HepG2 (cell line): ENCODE data around the gene TLR6. TPM values are rescaled to one million over a fixed set of nuclear protein-coding genes. Genes with fewer than 3 reads are reported as not detected.
A peak's percentile ranks its signal among the peaks of the same experiment; 100 is the strongest.

Experiments
- ATAC-seq: fragments of 200-7000 bp; cut with Tn5 transposase; 3 replicates; pipeline ENCODE4 v1.9.1; 2020; ENCODE audit warnings: mild to moderate bottlenecking, moderate library complexity
- BruUV-seq: library from RNA; stranded (reverse); fragments of 400-500 nt; replicated peaks from 2 replicates; lab custom pipeline; 2021; lab: Mats Ljungman, UMichigan
- CTCF ChIA-PET: fragments of 300-600 bp; formaldehyde crosslinking; extraction: SDS; loops from one replicate; lab custom pipeline; 2021; ENCODE audit warnings: low total read pairs, inconsistent platforms, low intra/inter-chr PET ratio; lab: Yijun Ruan, JAX
- POLR2A ChIA-PET: fragments of 350-600 bp; sonication (Branson Sonifier 250); formaldehyde crosslinking; loops from one replicate; lab custom pipeline; 2020; ENCODE audit warnings: antibody characterized with exemption, inconsistent platforms; lab: Yijun Ruan, JAX
- DNase-seq: peaks from one replicate; pipeline ENCODE4 v3.0.0-alpha.2; 2015; ENCODE audit warnings: low spot score
- FAIRE-seq: peaks from 3 replicates; lab custom pipeline; 2011; peaks lifted over from hg19 to GRCh38; lab: Jason Lieb, UNC
- H2AFZ ChIP-seq: one replicate; pipeline ENCODE4 v1.6.1; 2011; ENCODE audit warnings: low read length, inconsistent platforms
- H3K27ac ChIP-seq: fragments of 300-600 bp; 3 replicates; pipeline ENCODE4 v1.8.0; 2011; ENCODE audit warnings: mixed run types, mild to moderate bottlenecking, mixed read lengths, low read length, inconsistent platforms; ENCODE audit not compliant: insufficient read depth; ENCODE audit errors: extremely low read length
- H3K27me3 ChIP-seq, 2 experiments: fragments of 200-600 bp in 1 of 2; 2 replicates in 1 of 2; 3 replicates in 1 of 2; pipeline versions ENCODE4 v1.6.0 to v1.8.0; 2011; ENCODE audit warnings: low read length in 2 of 2, mild to moderate bottlenecking in 2 of 2, moderate library complexity in 2 of 2, inconsistent platforms in 1 of 2; ENCODE audit not compliant: insufficient read depth in 2 of 2, control insufficient read depth in 1 of 2
- H3K36me3 ChIP-seq, 2 experiments: fragments of 200-600 bp in 1 of 2; replicated peaks in 1 of 2; 2 replicates in 1 of 2; 3 replicates in 1 of 2; pipeline versions ENCODE4 v1.5.1 to v1.8.0; 2011; ENCODE audit warnings: low read length in 2 of 2, inconsistent platforms in 1 of 2; ENCODE audit not compliant: insufficient read depth in 2 of 2, control insufficient read depth in 1 of 2
- H3K4me1 ChIP-seq: 2 replicates; pipeline ENCODE4 v1.5.1; 2012; ENCODE audit warnings: low read length, inconsistent platforms; ENCODE audit not compliant: insufficient read depth
- H3K4me2 ChIP-seq: 2 replicates; pipeline ENCODE4 v1.6.0; 2011; ENCODE audit warnings: low read depth, low read length, inconsistent platforms
- H3K4me3 ChIP-seq, 3 experiments: fragments of 200-600 bp in 1 of 3; sonication (generic), shearing (Covaris generic) in 1 of 3; replicated peaks in 1 of 3; 2 replicates each; pipeline ENCODE4 v1.5.1; 2011 to 2016; ENCODE audit warnings: low read length in 3 of 3, inconsistent platforms in 2 of 3, low read depth in 2 of 3, mild to moderate bottlenecking in 2 of 3, control low read depth in 1 of 3, mixed read lengths in 1 of 3; ENCODE audit not compliant: insufficient read depth in 1 of 3
- H3K79me2 ChIP-seq: one replicate; pipeline ENCODE4 v1.6.1; 2011; ENCODE audit warnings: low read length, inconsistent platforms; ENCODE audit not compliant: insufficient read depth
- H3K9ac ChIP-seq: 2 replicates; pipeline ENCODE4 v1.6.0; 2011; ENCODE audit warnings: mild to moderate bottlenecking, low read depth, low read length, inconsistent platforms; ENCODE audit not compliant: insufficient read depth
- H3K9me3 ChIP-seq: 2 replicates; pipeline ENCODE4 v1.5.1; 2012; ENCODE audit warnings: mild to moderate bottlenecking, low read length
- H4K20me1 ChIP-seq: 2 replicates; pipeline ENCODE4 v1.6.0; 2011; ENCODE audit warnings: inconsistent platforms, mild to moderate bottlenecking, low read length, moderate library complexity; ENCODE audit not compliant: insufficient read depth
- CEBPB ChIP-seq: IDR thresholded peaks from 2 replicates; pipeline ENCODE4 v1.6.1; 2011; ENCODE audit warnings: low read depth, low read length, improper control_type of control experiment, borderline replicate concordance
- CEBPG ChIP-seq: IDR thresholded peaks from 2 replicates; pipeline ENCODE4 v1.6.1; 2016
- CREM ChIP-seq, 2 experiments: sonication (generic) in 1 of 2; formaldehyde crosslinking in 1 of 2; IDR thresholded peaks; 2 replicates each; pipeline versions ENCODE4 v1.4.0 to v1.6.1; 2016 to 2020; ENCODE audit warnings: antibody characterized with exemption in 1 of 2, mild to moderate bottlenecking in 1 of 2, missing genetic modification reagents in 1 of 2
- FOSL2 ChIP-seq: sonication (generic); formaldehyde crosslinking; IDR thresholded peaks from 2 replicates; pipeline ENCODE4 v1.4.0; 2020; ENCODE audit warnings: missing genetic modification reagents
- GATAD2A ChIP-seq: IDR thresholded peaks from 2 replicates; pipeline ENCODE4 v1.6.1; 2016
- JUNB ChIP-seq: sonication (generic); formaldehyde crosslinking; IDR thresholded peaks from 2 replicates; pipeline ENCODE4 v1.8.0; 2022; ENCODE audit warnings: missing genetic modification reagents, mild to moderate bottlenecking, borderline replicate concordance
- ZNF124 ChIP-seq: sonication (generic); formaldehyde crosslinking; IDR thresholded peaks from 2 replicates; pipeline ENCODE4 v1.4.0; 2020; ENCODE audit warnings: missing genetic modification reagents
- ZNF335 ChIP-seq: sonication (generic); formaldehyde crosslinking; IDR thresholded peaks from 2 replicates; pipeline ENCODE4 v1.4.0; 2020; ENCODE audit warnings: missing genetic modification reagents
- WGBS: methylation state at CpG from one replicate; pipeline ENCODE4 v1.1.6; 2017; ENCODE audit warnings: low lambda C conversion rate; 5-methylcytosine and 5-hydroxymethylcytosine counted together
- in situ Hi-C: cut with HindIII; loops from 2 replicates; pipeline ENCODE4 v1.10.0; 2017; ENCODE audit warnings: low pct_unique_long_range_greater_than_20kb; ENCODE audit not compliant: extremely low pct_ligation_motif_present
- intact Hi-C: fragments of 100-400 bp; cut with micrococcal nuclease; formaldehyde crosslinking; loops from one replicate; pipeline ENCODE4 v1.10.0; 2022; ENCODE audit not compliant: unreplicated experiment
- polyA plus RNA-seq, 8 experiments: library from polyadenylated mRNA; depleted of rRNA in 3 of 8; stranded (reverse) in 7 of 8; unstranded in 1 of 8; fragments of >200 nt; fragmentation: Illumina TruSeq in 4 of 8; extraction: Trizol in 4 of 8; gene quantifications; 2 replicates each; pipeline versions ENCODE4 v1.2.1 to v1.2.3, GENCODE V29; 2011 to 2016; ENCODE audit warnings: low read depth in 4 of 8, missing spikeins in 1 of 8, mixed read lengths in 1 of 8; ENCODE audit not compliant: insufficient read depth in 1 of 8
- total RNA-seq, 5 experiments: library from RNA; depleted of rRNA; stranded (reverse); fragments of >200 nt; fragmentation: Illumina TruSeq; extraction: Trizol; gene quantifications; 2 replicates each; pipeline ENCODE4 v1.2.3, GENCODE V29; 2016; ENCODE audit warnings: low read depth in 1 of 5
- TF ChIP-seq, protein P1 (sequence below): sonication (generic); formaldehyde crosslinking; IDR thresholded peaks from 2 replicates; pipeline ENCODE4 v1.8.0; 2022; ENCODE audit warnings: low read depth, missing genetic modification reagents

TLR6 gene
- total and polyA plus RNA-seq, 2 of the 13 experiments (the other 11 are each of a cell fraction or from before 2014, with no cell fraction given) = 0.33 to 0.71 TPM

DNA sequence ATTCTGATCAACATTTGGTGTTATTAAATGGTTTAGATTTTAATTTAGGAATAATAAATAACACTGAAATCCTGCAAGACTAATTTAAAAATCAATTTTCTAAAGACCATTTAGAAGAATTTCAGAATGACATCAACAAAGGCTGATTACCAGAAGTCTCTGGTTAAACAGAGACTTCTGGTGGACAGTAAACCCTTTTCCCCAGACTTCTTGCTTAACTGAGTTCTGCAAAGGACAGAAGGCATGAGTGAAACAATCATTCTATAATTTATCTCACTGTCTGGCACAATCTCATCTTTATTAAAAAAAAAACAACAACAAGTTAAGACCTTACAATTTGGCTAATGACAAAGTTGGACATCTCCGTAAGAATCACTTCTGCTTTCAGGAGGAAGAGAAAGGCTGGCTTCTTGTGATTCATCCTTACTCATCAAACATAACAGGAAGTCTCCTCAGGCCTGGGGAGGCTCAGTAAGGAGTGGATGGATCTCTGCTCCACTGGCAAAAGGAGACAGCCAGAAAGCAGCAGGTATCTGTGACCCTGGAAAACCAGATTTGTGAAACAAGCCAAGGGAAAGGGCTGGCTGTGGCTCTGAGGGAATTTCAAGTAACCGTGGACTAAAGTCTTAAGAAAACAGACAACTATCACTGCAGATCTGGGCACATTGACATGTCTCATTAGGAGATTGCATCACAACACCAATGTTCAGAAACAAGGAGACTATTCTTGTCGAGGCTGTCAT lies 908 bp upstream of the TLR6 start:
- H4K20me1 ChIP-seq = no peaks in the 10 kb centered on the region
- FAIRE-seq (no peak), ATAC-seq (no peak)
- H3K79me2 ChIP-seq = no peaks in the 10 kb centered on the region
- peaks cover 12% of the 10 kb centered on the region for H3K4me1 ChIP-seq
- H2AFZ ChIP-seq = no peak overlapping the region
- CTCF ChIA-PET = interaction anchor here (1.2 to 1.9 kb wide), 3 partner anchors 75 to 99 kb away, joined by 3 to 17 read pairs (median 4); partner anchors contain the start of gene TLR10
- H3K9ac ChIP-seq = no peak overlapping the region
- no peak overlapping the region for H3K27ac ChIP-seq
- BruUV-seq = no TSS peak
- no peaks in the 10 kb centered on the region for H3K9me3 ChIP-seq
- in situ Hi-C loops = loop anchor here (5.0 kb wide), 1 partner anchor 100 kb away; no protein-coding TSS in a partner anchor
- WGBS = 8% methylated on average over 3 of the region's 3 CpGs
- no peaks in the 10 kb centered on the region for H3K27me3 ChIP-seq
- peak; percentile 22; the same call in 1 of the 2 replicates for TF ChIP-seq GATAD2A (CRISPR knock-in tag)
- TF ChIP-seq, protein P1, sequence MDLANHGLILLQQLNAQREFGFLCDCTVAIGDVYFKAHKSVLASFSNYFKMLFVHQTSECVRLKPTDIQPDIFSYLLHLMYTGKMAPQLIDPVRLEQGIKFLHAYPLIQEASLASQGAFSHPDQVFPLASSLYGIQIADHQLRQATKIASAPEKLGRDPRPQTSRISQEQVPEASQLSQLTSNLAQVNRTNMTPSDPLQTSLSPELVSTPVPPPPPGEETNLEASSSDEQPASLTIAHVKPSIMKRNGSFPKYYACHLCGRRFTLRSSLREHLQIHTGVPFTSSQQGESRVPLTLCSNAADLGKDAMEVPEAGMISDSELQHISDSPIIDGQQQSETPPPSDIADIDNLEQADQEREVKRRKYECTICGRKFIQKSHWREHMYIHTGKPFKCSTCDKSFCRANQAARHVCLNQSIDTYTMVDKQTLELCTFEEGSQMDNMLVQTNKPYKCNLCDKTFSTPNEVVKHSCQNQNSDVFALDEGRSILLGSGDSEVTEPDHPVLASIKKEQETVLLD (CRISPR knock-in tag) = no peak
- TF ChIP-seq ZNF124 = no peak
- no peak for TF ChIP-seq JUNB (CRISPR knock-in tag)
- no peak for TF ChIP-seq ZNF335
- peak; percentile 52; the same call in 1 of the 2 replicates for TF ChIP-seq FOSL2 (CRISPR knock-in tag)
- TF ChIP-seq CEBPG = peak; percentile 66
- peak; percentile 71; the same call in 1 of the 2 replicates for TF ChIP-seq CEBPB
- TF ChIP-seq CREM (IDR thresholded peaks at IDR 0.05) = no peak
- no peak for TF ChIP-seq CREM (CRISPR knock-in tag; IDR thresholded peaks at IDR 0.05)
- TF ChIP-seq, all 625 proteins: peak for 4
- no peaks in the 10 kb centered on the region for H3K36me3 ChIP-seq
- peak overlapping the region; percentile 28; the same call in 1 of the 2 replicates for H3K4me2 ChIP-seq
- intact Hi-C loops = no loop called here
- H3K4me3 ChIP-seq = no peak overlapping the region
- POLR2A ChIA-PET = no interaction called here
- DNase-seq = no peak
